Stimulated activated CD8-positive, alpha-beta memory T cell treated with anti-CD3 and anti-CD28 coated beads, Interleukin-12 subunit alpha, Interleukin-12 subunit beta, amount 100 ng/mL, for 1 hour (primary cell): Measurements from ENCODE around the gene SHISA8.
"Not testable (repeated sequence)": the region's sequence is repeated elsewhere in the genome, so short reads cannot be mapped to it uniquely, and the experiment has no call there.

Source experiments
- DNase-seq: peaks from one replicate; pipeline ENCODE4 v3.0.0-alpha.2; 2020; ENCODE audit warnings: low read depth

Gene SHISA8

DNA sequence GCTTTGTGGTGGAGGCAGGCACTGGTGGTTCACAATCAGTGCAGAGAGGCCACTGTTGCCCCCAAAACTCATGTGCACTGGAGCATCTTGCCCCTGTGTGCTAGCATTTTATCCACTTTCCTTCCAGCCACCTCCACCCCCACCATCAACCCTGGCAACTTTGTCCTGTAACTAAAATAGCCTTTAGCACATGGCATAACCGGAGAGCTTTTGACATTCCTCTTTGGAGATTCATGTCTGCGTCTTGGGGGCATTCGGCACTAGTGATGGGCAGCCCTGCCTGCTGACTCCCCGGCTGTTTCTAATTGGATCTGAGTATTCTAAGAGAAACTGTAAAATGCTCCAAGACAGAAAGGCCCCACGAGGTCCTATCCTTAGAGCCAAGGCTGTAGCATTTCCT is 15.8 kb downstream of the SHISA8 start:
- no peak for DNase-seq

GRCh38 chr22:41898645-41899044 is 16.2 kb downstream of the SHISA8 start:
- DNase-seq: no peak

DNA sequence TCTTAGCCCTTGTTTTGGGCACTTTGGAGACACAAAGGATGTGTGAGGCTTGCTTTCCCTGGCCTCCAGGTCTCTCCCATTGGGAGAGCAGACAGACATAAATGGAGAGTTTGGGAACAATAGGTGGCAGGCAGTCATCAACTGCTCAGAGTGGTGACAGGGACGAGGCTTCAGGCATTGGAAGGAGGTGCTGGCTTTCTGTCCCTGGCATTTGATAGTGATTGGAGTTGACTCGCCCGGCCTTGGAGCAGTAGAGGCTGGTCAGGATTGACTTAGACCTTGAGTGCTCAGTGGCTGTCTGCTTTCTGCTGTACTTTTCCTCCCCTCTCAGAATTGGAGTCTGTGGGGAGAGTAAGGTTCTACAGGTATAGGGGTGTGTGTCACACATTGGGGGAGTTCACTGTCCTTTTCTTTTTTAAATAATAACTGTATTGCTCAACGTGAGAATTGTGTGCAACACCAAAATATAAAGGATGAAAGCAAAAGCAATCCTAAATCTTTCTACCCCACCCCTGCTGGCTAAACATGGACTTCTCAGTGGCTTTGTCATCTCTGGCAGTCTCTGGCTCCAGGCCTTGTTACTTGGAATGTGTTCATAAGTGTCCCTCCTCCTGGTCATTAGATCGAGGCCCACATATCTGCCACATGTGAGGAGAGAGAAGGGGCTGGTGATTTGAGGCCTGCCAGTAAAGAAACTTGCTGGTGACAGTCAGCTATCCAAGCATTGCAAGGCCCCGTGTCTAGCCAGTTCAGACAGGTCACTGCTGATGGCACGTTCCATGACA is 21.1 kb downstream of the SHISA8 start:
- no peak for DNase-seq

- no peak for DNase-seq
Observed at GRCh38 chr22:41892721-41893120, 22.2 kb downstream of the SHISA8 start.

- DNase-seq: no peak
Observed at GRCh38 chr22:41891407-41891806, 23.5 kb downstream of the SHISA8 start.

DNA sequence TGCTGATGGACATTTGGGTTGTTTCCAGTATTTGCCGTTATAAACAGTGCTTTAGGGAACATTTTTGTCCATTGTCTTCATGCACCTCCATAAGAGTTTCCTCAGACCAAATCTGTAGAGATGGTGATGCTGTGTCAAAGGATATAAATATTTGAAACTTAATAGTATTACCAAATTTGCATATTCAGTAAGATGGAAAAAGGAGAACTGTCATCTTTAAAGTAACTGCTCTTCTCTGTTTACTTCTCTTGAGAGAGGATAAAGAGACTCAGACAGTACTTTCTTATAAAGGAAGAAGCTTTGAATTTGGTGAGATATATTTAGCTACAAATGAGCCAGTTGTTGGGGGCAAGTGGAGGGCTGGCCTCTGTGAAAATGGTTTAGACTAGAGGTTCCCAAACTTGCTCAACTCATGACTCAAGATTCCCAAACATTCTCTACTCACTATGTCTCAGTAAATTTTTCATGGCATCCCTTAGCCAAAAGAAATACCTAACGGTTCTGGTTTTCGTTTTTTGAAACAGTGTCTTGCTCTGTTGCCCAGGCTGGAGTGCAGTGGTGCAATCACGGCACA is 26.2 kb downstream of the SHISA8 start:
- DNase-seq: no peak

GRCh38 chr22:41885516-41885915 is 29.4 kb downstream of the SHISA8 start:
- DNase-seq: no peak

DNA sequence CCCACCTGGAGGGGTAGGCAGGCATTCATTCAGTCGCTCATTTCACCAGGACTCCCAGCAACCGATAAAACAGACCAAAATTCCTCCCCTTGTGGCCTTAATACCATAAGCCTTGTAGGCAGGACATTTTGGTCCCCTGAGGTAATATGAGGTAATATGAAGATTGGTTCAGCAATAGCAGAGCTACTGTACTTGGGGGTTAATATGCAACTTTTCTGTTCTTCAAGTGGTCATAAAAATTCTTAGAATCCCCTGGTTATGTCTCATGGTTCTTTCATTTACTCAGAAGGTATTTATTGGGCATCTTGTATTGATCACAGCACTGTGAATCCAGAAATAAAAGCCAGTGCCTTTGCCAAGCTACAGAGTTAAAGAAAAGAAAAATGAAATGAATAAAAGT is 29.8 kb downstream of the SHISA8 start:
- DNase-seq: no peak

GRCh38 chr22:41883400-41883799 is 31.5 kb downstream of the SHISA8 start:
- DNase-seq: no peak

GRCh38 chr22:41880653-41881052 is 34.2 kb downstream of the SHISA8 start:
- no peak for DNase-seq

DNA sequence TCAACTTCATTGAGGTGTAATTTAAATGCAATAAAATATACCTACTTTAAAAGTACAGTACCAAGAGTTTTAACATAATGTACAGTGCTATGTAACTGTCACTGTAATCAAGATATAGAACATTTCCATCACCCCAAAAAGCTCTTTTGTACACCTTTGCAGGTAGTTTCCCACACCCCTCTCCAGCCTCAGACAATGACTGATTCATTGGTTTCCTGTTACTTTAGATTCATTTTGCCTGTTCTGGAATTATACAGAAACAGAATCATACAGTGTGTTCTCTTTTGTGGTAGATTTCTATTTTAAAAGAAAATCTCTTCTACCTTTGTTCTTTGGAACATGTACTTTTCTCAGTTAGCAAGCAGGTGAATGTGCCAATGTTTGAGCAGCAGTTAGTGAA is 38.2 kb downstream of the SHISA8 start:
- DNase-seq: no peak

- no peak for DNase-seq
Observed at GRCh38 chr22:41876275-41876674, 38.6 kb downstream of the SHISA8 start.

- DNase-seq: no peak
Observed at GRCh38 chr22:41875531-41876270, 39.2 kb downstream of the SHISA8 start.

DNA sequence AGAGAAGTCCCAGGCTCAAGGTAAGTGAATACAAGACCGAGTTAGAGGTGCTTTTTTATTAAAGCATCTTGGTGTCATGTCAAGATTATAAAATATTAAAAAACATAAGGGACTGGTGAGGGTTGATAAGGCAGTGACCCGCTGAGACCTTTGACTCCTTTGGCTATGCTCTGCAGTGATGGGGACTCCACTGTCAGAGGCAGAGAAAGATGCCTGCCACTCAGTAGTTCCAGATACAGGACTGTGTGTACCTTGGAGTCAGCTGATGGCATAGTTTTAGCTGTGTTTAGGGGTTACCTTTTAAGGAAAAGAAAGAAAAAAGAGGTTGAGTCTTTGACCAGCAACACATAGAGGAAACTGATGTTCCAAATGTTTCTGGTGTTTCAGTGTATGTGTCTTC is 40.8 kb downstream of the SHISA8 start:
- DNase-seq: no peak

DNA sequence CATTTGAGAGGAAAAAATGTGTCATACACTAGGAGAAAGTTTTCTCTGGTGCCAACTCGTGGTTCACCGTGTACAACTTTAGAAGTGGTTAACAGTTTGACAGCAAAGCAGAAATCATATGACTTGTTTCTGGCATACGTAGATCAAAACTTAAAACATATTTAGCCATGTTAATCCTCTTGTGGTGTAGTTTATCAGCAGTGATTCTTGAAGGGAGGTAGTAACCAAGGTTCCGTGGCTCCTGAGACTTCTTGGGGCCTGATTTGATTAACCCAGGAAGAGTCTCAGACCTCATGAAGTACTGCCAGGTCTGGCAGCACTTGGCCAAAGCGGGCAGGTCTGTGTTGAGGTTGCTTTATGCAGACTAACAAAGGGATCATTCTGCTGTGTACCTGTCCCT is 41.5 kb downstream of the SHISA8 start:
- no peak for DNase-seq

GRCh38 chr22:41870786-41871185 is 44.1 kb downstream of the SHISA8 start:
- DNase-seq: no peak

GRCh38 chr22:41870081-41870480 is 44.8 kb downstream of the SHISA8 start:
- DNase-seq: not testable (repeated sequence)

- DNase-seq: no peak
Observed at GRCh38 chr22:41868556-41868955, 46.3 kb downstream of the SHISA8 start.

- no peak for DNase-seq
Observed at GRCh38 chr22:41863472-41863871, 51.4 kb downstream of the SHISA8 start.

DNA sequence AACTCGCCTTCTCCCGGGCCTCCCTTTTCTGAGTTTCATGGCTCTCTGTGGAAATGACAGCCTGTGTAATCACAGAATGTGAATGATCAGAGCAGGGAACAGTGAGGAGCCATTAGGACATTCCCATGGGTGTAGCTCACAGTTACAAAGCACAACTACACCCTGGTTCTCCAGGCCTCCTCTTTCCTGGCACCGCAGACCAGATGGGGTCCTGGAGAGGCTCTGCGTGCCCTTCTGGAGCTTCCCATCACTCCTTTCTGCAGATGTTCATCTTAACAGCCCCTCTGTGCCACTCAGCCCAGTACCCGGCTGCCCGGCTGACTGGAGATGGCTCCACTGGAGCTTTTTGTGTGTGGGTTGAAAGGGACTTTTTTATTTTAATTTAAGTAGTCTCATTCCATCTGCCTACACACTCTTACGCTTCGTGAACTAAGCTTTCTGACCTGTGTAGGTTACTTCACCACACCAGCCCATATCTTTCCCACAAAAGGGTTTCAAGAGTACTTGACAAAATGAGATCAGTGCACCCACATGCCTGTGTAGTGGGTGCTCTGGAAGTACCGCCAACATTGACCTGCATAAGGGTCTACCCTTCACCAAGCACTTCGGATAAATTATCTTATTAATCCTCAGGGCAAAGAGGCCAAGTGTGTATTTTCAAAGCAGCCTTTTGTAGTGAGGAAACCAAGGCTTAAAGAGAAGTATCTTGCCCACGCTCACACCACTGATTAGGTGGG is 52.2 kb downstream of the SHISA8 start:
- no peak for DNase-seq

DNA sequence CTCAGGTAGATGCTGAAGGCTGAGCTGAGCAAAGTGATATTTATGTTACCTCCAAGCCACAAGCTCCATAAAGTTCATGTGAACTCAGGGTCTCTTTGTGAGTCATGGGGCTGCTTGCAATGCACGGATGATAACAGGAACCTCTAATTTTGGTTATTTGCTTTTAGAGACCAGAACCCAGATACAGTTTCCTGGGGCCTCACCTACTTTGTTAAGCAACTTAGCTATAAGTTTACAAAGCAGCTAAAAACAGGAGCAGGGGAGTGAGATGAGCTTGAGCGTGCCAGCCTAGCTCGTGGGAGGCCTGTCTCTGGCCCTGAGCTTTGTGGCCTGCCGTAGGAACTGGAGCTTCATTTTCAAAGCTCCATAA is 52.7 kb downstream of the SHISA8 start:
- no peak for DNase-seq
